NCI-H2196 (cell line): ENCODE data around the gene CCDC85C.

Source experiments
- DNase-seq: peaks from one replicate; lab custom pipeline; 2025; ENCODE audit not compliant: unreplicated experiment; lab: John Stamatoyannopoulos, UW

Gene CCDC85C

DNA sequence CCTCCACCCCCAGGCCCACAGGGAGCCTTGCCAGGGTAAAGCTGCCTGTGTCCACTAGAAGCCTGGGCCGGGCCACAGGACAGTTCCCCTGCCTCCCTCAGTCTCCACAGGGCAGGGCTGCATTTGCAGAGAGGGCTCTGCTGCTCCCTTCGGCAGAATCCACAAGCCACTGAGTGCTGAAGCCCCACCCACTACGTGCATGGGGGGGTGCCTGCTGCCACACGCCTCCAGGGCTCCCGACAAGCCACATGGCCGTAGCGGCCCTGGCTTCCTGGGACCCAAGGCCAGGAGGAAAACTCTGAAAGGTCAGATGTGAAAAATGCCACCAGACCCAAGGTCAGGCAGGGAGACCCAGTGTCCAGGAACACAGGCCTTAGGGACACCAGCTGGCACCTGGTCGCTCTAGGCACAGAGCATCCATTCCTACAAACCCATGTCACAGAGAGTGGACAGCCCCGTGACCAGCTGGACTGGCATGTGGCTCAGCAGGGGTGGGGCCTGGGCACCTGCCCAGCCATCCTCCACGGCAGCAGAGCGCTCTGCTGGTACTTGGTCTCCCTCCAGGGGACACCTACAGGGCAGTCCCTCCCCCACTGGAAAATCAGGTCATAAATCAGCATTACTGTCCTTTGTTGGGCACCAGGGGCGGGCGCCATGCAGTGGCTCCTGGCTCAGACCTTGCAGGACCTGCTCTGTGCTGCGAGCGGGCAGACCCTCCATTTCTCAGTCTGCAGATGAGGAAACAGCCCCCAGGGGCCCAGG, 42.9 kb downstream of the CCDC85C start:
- peak; percentile 28 for DNase-seq

DNA sequence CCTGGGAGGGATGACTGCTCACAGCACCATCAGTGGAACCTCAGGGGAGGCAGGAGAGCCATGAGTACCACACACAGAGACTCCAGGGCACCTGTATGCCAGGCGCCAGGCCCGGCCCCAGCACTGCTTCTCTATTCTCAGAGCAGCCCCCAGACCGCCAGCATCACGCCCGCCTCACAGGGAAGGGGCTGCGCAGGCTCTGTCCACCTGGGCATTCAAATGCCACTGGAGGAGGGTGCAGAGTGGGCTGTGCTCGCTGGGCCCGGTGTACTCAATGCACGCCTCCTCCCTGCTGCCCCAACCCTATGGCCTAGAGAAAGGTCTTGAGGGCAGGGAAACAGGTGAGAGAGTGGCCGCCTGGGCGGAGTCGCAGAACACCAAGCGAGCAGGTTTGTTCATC, 43.6 kb downstream of the CCDC85C start:
- DNase-seq, result no peak

DNA sequence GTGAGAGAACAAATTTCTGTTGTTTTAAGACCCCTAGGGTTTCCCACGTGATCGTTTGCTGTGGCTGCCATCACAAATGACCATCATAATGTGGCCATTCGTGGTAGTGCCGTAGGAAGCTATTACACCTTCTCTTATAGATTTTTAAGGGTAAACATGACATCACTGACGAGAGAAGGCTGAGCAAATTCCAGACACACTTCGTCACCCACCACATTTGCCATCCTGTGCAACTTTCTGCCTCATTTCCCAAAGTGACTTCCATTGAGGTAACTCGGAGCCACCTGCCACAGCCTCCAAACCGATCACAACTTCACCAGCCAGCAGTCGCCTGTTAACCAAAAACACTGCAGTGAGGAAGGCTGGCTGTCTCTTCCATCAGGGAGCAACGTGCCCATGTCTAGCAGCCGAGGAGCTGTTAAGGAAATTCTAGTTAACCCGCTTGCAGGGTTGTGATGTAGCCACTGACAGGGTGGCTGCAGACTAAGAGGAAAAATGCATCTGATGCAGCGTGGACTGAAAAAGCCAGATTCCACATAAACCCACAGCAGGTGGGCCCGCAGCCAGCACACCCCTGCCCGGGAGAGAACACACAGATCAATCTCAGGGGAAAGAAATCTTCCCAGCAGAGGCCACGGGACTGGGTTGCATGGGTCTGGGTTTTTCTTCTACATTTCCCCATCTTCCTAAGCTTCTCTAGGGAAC, 44.6 kb downstream of the CCDC85C start:
- no peak for DNase-seq

DNA sequence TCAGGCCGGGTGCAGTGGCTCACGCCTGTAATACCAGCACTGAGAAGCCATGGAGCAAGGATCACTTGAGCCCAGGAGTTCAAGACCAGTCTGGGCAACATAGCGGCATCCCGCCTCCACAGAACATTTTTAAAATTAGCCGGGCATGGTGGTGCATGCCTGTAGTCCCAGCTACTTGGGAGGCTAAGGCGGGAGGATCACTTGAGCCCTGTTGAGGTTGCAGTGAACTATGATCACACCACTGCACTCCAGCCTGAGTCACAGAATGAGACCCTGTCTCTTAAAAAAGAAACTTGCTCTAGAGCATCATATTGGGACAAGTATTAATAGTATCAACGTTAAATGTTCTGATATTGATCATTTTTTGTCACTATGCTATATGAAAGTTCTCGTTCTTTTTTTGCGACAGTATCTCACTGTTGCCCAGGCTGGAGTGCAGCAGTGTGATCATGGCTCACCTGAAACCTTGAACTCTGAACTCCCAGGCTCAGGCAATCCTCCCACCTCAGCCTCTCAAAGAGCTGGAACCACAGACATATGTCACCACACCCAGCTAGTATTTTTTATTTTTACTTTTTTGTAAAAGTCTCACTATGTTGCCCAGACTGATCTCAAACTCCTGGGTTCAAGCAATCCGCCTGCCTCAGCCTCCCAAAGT, 47.7 kb downstream of the CCDC85C start:
- DNase-seq, result no peak

DNA sequence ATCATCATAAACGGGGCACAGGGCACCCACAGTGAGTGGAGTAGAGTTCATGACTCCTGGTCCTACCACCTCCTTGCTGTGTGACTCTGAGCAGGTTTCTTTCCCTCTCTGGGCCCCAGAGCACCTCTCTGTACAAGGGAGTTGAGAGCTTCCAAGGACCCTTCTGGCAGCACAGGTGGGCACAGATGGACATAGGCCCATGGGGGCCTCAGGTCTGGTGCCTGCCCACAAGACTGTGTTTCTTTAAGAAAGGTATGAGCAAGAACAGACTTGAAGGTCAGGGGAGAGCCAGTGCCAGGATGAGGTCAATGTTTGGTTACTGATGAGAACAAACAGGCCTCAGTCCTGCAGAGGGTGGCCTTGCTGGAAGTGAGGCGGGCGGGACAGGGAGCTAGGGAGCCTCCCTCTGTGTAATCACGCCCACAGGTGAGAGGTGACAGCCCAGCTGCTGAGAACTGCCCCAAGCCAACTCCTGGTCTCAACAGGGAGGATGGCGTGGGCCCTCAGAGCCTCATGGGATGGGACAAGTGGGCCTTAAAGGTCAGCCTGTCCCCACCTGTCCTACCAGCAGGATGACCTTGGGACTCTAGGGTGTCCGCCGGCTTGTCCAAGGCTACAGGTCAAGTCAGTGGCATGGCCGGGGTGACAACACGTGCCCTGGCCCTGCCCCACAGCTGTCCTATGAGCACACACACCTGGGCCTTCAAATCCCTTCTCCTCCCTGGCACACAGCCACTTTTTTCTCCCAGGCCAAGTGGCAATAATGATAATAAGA, 49.1 kb downstream of the CCDC85C start:
- peak; percentile 5 for DNase-seq

DNA sequence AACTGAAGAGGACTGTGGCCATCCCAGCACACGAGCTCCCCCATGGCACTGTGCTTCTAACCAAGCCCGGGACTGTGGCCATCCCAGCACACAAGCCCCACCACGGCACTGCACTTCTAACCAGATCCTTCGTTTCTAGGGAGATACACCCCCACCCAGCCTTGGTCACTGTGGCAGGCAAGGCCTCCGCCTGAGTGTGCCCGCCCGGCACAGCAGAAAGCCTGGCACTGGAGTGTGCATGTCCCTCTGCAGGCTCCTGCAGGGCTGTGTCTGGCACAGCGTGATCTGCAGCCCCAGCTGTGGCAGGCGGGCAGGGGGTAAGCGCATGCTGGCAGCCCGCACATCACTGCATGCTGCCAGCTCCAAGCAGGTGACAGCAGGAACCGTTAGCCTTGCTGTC, 49.8 kb downstream of the CCDC85C start:
- no peak for DNase-seq

DNA sequence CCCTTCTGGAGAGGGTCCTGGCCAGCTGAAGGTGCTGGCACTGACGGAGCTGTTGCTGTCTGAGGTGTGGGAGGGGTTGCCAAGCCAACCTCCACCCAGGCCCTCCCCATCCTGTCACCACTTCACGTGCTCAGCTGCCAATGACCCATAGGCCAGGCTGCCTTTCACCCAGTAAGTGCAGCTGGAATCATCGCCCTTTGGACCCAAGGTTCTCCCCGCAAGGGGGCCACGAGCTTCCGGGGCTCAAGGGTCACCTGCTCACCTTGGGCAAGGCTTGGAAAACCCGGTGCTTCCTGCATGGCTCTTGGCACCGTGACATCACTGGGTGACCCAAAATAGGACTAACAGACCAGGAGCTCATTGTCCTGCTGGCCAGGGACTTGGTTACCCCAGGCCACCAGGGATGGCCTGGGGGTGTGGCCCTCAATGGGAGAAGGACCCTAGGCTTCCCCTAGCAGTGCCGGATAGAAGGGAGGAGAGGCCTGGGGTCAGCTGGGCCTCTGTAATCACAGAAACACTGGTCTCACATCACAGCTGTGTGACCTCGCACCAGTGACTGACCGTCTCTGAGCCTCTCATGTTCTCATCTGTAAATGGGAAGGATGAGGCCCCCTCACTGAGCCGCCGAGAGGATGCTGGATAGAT, 51.3 kb downstream of the CCDC85C start:
- no peak for DNase-seq

DNA sequence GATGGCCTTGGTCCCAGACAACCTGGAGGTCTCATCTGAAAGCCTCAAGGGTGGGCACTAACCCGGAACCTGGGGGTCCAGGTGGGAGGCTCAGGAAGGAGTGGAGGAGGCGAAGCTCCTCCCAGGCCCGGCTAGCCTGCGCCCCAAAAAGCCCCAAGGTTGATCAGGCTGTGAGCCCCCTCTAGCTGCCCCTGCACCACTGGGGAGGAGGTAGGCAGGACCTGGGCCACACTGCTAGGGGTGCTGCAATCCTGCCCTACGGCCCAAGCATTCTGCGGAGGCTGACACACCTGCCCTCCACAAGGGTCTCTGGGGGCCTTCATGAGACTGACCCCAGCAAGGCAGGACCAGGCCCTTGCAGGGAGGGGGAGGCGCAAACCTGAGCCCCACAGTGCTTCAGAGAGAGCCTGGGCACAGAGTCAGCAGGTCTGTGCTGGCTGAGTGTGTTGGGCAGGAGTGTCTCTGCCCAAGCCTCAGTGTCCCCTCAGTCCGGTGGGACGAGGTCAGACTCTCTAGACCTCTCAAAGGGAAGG, 51.9 kb downstream of the CCDC85C start:
- DNase-seq, result no peak

DNA sequence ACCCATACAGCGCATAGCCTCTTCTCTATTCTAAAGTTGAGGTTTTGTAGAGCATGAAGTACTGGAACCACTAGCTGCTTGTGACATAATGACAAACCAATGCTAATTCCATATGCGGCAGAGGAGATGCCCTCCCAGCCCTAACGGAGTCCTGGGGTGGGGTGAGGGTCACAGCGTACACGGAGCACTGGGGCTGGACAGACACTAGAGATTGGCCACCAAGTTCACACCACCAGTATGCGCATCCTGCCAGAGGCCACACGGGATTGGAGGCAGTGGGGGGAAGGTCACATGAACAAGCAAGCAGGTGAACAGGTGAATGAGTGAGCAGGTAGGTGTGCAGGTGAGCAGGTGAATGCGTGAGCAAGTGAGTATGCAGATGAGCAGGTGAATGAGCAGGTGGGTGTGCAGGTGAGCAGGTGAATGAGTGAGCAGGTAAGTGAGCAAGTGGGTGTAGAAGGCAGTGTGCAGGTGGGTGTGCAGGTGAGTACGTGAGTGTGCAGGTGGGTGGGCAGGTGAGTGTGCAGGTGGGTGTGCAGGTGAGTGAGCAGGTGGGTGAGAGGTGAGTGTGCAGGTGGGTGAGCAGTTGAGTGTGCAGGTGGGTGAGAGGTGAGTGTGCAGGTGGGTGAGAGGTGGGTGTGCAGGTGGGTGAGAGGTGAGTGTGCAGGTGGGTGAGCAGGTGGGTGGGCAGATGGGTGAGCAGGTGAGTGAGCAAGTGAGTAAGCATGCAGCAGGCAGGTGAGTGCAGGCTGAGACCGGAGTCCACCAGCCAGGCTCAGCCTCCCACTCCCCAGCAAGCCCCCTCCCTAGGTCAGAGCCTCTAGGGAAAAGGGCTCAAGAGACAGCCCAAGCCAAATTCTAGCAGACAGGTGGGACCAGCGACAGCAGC, 52.7 kb downstream of the CCDC85C start:
- DNase-seq, result no peak

DNA sequence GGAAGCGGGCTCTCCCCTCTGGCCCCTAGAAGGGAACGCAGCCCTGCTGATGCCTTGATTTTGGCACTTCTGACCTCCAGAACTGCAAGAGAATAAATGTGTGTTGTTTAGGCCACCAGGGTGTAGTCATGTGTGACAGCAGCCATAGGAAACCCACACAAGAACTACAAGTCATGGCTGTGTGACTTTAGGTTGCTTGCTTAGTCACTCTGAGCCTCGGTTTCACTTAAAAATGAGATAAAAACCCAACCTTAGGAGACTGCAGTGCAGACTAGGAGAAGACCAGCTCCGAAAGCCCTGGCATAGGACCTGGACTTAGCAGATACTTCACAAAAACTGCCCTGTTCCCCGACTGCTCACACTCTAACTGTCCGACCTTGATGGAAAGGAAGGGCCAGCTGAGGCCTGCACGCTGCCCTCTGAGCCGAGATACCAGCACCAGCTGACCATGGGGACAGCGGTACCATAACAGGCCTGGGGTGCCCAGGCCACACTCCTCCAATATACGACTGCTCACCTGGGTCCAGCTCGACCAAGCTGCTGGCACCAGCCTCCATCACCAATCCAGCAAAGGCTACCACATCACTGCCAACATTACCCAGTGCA, 53.5 kb downstream of the CCDC85C start:
- DNase-seq, result no peak

DNA sequence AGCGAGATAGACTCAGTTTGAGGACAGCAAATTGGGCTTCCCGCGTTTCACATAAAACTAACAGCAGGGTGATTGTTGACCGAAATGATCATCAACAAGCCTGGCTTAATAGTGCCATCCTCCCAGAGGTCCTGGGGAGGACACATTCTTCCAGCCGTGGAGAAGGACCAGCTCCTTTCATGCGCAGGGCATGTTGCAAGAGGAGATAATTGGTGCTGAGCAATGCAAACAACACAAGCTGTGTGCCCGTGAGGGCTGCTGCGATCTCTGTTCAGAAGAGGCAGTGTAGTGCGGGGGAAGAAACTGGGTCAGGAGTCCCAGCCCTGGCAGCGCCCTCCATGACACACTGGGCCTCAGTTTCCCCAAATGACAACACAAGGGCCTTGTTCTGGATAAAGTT, 54.3 kb downstream of the CCDC85C start:
- no peak for DNase-seq

DNA sequence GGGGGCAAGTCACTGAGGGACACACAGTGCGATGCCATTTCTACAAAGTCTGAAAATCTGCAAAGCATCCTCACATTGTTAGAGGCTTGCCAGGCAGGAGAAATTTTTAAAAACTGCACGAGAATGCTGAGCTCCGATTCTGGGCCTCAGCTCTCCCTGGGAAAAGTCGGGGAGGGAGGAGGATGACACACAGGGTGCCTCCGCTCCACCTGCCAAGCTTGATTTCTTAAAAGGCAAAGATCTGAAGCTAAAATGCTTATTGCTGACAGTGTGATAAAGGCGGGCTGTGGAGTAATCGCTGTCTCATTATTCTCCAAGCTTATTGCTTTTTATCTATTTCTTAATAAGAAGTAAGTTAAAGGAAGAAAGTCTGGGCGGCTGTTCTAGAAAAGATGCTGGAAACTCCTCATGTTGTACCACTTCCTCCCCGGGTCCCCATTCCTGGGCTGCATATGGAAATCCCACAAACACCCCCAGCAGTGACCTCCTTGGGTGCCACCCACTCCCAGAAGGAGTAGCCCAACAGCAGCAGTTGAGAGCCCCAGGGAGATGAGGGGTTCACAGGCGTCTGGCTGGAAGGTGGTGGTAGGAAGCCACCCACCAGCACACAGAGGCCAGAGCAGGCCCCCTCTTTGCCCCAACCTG, 55.0 kb downstream of the CCDC85C start:
- no peak for DNase-seq

DNA sequence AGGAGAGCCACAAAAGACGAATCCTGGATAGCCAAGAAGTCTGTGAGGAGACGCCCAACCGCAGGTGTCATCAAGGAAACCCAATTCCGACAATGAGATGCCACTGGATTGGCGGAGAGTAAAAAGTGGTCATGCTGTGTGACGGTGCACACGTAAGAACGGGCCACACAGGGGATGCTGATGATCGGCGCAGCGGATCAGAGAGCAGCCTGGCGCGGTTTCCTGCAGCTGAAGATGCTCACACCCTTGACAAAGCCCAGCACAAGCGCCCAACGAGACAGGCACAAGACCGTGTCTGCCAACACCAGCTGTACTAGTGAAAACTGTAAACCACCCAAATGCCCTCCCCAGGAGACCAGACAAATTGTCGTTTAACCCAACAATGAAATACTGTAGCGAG, 55.8 kb downstream of the CCDC85C start:
- DNase-seq, result no peak

DNA sequence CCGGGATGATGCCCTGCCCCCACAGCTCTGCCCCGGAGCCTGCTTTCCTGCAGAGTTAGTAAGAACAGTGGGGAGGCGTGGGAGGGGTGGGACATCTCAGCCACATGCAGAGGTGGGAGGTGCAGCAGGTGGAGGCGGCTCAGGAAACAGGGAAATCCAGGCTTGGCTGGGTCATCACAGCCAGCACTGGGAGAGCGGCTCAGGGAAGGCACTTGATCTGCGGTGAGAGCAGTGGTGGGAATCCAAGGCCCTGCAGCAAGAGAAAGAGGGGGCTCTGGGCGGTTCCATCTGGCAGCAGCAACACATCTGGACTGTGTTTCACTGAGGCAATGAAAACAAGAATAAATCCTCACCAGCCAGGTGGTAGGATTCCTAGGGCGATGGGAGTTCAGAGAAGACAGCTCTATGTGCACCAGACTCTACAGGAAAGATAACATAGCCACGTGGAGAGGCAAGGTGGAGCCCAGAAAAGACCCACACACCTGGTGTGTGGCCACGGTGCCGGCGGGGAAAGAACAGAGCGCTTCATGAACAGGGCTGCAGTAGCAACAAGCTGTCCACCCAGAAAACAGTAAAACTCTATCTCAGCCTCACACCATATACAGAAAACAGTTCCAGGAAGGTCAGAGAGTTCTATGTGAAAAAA, 57.6 kb downstream of the CCDC85C start:
- DNase-seq, result no peak

DNA sequence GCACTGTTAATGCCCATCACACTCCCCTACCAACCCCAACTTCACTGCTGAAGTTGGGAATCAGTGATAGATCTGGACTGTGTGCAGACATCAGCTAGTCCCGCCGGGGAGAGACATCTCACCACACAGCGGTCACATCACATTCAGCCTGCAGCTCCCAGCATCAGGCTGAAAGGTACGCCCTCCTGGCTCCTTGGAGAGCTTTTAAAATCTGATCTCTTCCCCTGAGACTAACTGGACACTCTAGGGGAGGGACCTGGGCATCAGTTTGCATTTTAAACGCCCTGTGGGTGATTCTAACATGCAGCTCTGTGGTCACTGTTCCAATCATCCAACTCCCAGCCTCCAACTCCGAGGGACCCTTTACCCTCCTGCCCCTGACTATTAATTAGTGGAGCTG, 58.4 kb downstream of the CCDC85C start:
- no peak for DNase-seq

DNA sequence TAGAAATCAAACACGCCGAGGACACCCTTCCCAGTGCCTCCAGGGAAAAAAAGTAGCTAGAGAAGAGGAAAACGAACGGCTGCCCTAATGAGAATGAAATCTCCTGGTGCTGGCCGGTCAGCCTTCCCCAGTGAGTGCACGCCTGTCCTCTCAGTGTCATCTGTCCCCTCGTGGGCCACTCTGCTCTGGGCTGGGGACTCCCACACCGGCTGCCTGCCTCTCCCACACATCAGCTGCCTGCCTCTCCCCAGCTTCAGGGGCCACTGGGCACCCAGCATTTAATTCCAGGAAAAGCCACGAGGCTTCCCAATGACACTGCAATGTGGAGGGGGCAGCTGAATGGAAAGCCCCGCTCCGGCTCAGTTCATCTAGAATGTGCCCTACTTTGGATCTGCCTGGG, 59.0 kb downstream of the CCDC85C start:
- DNase-seq, result no peak

DNA sequence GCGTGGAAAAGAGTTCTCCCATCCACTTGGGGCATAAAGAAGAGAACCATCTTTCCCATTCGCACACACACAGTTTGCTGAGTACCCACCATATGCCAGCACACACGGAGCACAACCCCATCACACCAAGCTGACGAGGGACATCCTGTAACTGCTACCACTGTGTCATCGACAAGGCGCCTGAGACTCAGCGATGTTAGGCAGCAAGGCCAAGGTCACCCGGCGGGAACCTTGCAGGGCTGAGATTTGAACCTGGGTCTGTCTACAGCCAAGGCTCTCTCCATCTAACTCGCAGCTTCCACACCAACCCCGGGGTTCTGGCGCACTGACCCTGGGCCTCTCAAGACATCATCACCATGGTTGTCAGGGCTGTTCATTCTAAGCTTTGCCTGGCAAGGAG, 60.0 kb downstream of the CCDC85C start:
- DNase-seq, result no peak

DNA sequence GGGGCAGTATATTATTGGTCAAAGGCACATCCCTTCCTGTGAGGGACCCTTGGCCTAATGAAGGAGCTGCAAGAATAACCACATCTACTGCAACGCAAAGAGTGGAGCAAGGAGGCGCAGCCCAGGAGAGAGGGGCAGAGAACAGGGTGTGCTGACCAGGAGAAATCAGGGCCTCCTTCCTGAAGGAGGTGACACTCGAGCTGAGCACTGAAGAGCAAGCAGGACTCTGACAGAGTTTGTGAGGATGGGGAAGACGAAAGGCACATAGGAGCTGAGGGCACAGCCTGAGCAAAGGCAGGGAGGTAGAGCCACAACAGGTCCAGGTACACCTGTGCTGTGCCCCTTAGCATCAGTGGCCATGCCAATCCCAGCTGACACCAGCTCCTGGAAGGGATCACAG, 60.6 kb downstream of the CCDC85C start:
- DNase-seq, result no peak
